ENCODE measurements around the gene DVL3.

GRCh38 chr3:184157206-184157605, 2.0 kb downstream of the DVL3 start:
- TF ChIP-seq, protein P1, sequence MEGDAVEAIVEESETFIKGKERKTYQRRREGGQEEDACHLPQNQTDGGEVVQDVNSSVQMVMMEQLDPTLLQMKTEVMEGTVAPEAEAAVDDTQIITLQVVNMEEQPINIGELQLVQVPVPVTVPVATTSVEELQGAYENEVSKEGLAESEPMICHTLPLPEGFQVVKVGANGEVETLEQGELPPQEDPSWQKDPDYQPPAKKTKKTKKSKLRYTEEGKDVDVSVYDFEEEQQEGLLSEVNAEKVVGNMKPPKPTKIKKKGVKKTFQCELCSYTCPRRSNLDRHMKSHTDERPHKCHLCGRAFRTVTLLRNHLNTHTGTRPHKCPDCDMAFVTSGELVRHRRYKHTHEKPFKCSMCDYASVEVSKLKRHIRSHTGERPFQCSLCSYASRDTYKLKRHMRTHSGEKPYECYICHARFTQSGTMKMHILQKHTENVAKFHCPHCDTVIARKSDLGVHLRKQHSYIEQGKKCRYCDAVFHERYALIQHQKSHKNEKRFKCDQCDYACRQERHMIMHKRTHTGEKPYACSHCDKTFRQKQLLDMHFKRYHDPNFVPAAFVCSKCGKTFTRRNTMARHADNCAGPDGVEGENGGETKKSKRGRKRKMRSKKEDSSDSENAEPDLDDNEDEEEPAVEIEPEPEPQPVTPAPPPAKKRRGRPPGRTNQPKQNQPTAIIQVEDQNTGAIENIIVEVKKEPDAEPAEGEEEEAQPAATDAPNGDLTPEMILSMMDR (IDR thresholded peaks at IDR 0.05) = no peak
- no peak for TF ChIP-seq POLR2A (IDR thresholded peaks at IDR 0.05)
- no peak for TF ChIP-seq POLR2AphosphoS5 (IDR thresholded peaks at IDR 0.05)
- TF ChIP-seq EP300 (IDR thresholded peaks at IDR 0.05) = no peak

Measured in gastroesophageal sphincter (tissue), 3 donors.